Chondrocyte (in vitro differentiated cells): ENCODE results near the gene CACNA1G. TPM values are rescaled to one million over a fixed set of nuclear protein-coding genes. Genes with fewer than 3 reads are reported as not detected.

ENCODE experiments used
- DNase-seq: peaks from one replicate; pipeline ENCODE4 v3.0.0; 2021; ENCODE audit warnings: mixed read lengths, low spot score
- H3K27ac Mint-ChIP-seq: one replicate; pipeline ENCODE4 v1.8.0; 2021; ENCODE audit warnings: mild to moderate bottlenecking, moderate library complexity, mixed read lengths; ENCODE audit not compliant: unreplicated experiment
- H3K27me3 Mint-ChIP-seq: 2 replicates; pipeline ENCODE4 v1.8.0; 2021; ENCODE audit warnings: low read depth, mixed read lengths
- H3K36me3 Mint-ChIP-seq: 2 replicates; pipeline ENCODE4 v1.8.0; 2021; ENCODE audit warnings: low read depth, mixed read lengths
- H3K4me1 Mint-ChIP-seq: 2 replicates; pipeline ENCODE4 v1.8.0; 2021; ENCODE audit warnings: low read depth, mild to moderate bottlenecking, mixed read lengths
- H3K4me3 Mint-ChIP-seq: one replicate; pipeline ENCODE4 v1.8.0; 2021; ENCODE audit warnings: mild to moderate bottlenecking, moderate library complexity, mixed read lengths; ENCODE audit not compliant: unreplicated experiment
- H3K9me3 Mint-ChIP-seq: 2 replicates; pipeline ENCODE4 v1.8.0; 2021; ENCODE audit warnings: low read depth, mixed read lengths
- CTCF ChIP-seq: fragments of 200-600 bp; sonication (generic); IDR thresholded peaks from 2 replicates; pipeline ENCODE4 v1.5.0; 2021; ENCODE audit warnings: antibody characterized with exemption, mild to moderate bottlenecking, moderate library complexity
- total RNA-seq: library from RNA; stranded (reverse); gene quantifications from 3 replicates; pipeline ENCODE4 v1.2.1, GENCODE V29; 2021

Gene CACNA1G
- total RNA-seq, 1 donor from 2014 or later, result 0.10 TPM

GRCh38 chr17:50620237-50620636 lies 59.7 kb downstream of the CACNA1G start:
- no peak for TF ChIP-seq CTCF
- Mint-ChIP-seq H3K27ac (no peak overlapping the region), H3K4me1 (peaks cover 11% of the 10 kb centered on the region), H3K9me3 (no peaks in the 10 kb centered on the region), H3K27me3 (peaks cover 7% of the 10 kb centered on the region), H3K36me3 (no peaks in the 10 kb centered on the region), H3K4me3 (no peak overlapping the region)
- no peak for DNase-seq

GRCh38 chr17:50620858-50621257 lies 60.3 kb downstream of the CACNA1G start:
- Mint-ChIP-seq H3K9me3 (no peaks in the 10 kb centered on the region), H3K4me1 (peaks cover 11% of the 10 kb centered on the region), H3K27ac (no peak overlapping the region), H3K4me3 (no peak overlapping the region), H3K36me3 (no peaks in the 10 kb centered on the region), H3K27me3 (peaks cover 6% of the 10 kb centered on the region)
- DNase-seq, result no peak
- TF ChIP-seq CTCF, result no peak

GRCh38 chr17:50621574-50622031 lies 61.1 kb downstream of the CACNA1G start:
- Mint-ChIP-seq H3K4me3 (no peak overlapping the region), H3K36me3 (no peaks in the 10 kb centered on the region), H3K9me3 (no peaks in the 10 kb centered on the region), H3K27me3 (peaks cover 5% of the 10 kb centered on the region), H3K27ac (no peak overlapping the region), H3K4me1 (peaks cover 11% of the 10 kb centered on the region)
- no peak for DNase-seq
- no peak for TF ChIP-seq CTCF

- no peak overlapping the region for H3K4me3 Mint-ChIP-seq
Measured at GRCh38 chr17:50624321-50624934, 63.9 kb downstream of the CACNA1G start.

More at GRCh38 chr17:50624321-50624934, 63.9 kb downstream of the CACNA1G start:
- peaks cover 4% of the 10 kb centered on the region for H3K4me1 Mint-ChIP-seq
- no peaks in the 10 kb centered on the region for H3K36me3 Mint-ChIP-seq
- H3K9me3 Mint-ChIP-seq, result no peaks in the 10 kb centered on the region
- DNase-seq, result no peak
- H3K27me3 Mint-ChIP-seq, result peaks cover 8% of the 10 kb centered on the region
- no peak overlapping the region for H3K27ac Mint-ChIP-seq
- no peak for TF ChIP-seq CTCF
